H1 (cell line): ENCODE results near the gene URM1. TPM values are rescaled to one million over a fixed set of nuclear protein-coding genes. Genes with fewer than 3 reads are reported as not detected.
A peak's percentile ranks its signal among the peaks of the same experiment; 100 is the strongest.

Source experiments
- CTCF ChIA-PET: fragments of 300-600 bp; sonication (Branson Sonifier 250); formaldehyde crosslinking; loops from one replicate; lab custom pipeline; 2021; ENCODE audit not compliant: partially characterized antibody; lab: Charles Lee
- POLR2A ChIA-PET: fragments of 300-600 bp; sonication (Branson Sonifier 250); formaldehyde crosslinking; loops from one replicate; lab custom pipeline; 2021; ENCODE audit warnings: inconsistent platforms; ENCODE audit not compliant: partially characterized antibody; lab: Charles Lee
- DNase-seq, 2 experiments: peaks; one replicate each; pipeline versions ENCODE4 v3.0.0 to v3.0.0-alpha.2; 2010 to 2022; ENCODE audit warnings: low spot score in 2 of 2, low read depth in 1 of 2, mixed read lengths in 1 of 2
- FAIRE-seq: peaks from 2 replicates; lab custom pipeline; 2011; peaks lifted over from hg19 to GRCh38; lab: Jason Lieb, UNC
- H2AFZ ChIP-seq: 2 replicates; pipeline ENCODE4 v1.8.1; 2012; ENCODE audit warnings: low read length, inconsistent platforms
- H2AK5ac ChIP-seq: 2 replicates; pipeline ENCODE4 v1.6.1; 2013; ENCODE audit warnings: low read depth, low read length
- H2BK120ac ChIP-seq: replicated peaks from 2 replicates; pipeline ENCODE3; 2013; ENCODE audit warnings: low read depth, low read length, inconsistent platforms
- H2BK12ac ChIP-seq: 2 replicates; pipeline ENCODE4 v1.6.1; 2013; ENCODE audit warnings: low read depth, low read length
- H2BK15ac ChIP-seq: 2 replicates; pipeline ENCODE4 v1.6.1; 2013; ENCODE audit warnings: low read length
- H2BK20ac ChIP-seq: 2 replicates; pipeline ENCODE4 v1.6.1; 2013; ENCODE audit warnings: low read length
- H2BK5ac ChIP-seq: 2 replicates; pipeline ENCODE4 v1.6.1; 2013; ENCODE audit warnings: low read depth, low read length
- H3K14ac ChIP-seq: 2 replicates; pipeline ENCODE4 v1.6.1; 2013; ENCODE audit warnings: inconsistent platforms; ENCODE audit not compliant: insufficient read length
- H3K18ac ChIP-seq: 2 replicates; pipeline ENCODE4 v1.6.1; 2013; ENCODE audit warnings: low read length; ENCODE audit errors: extremely low read depth
- H3K23ac ChIP-seq: 2 replicates; pipeline ENCODE4 v1.6.1; 2013; ENCODE audit warnings: inconsistent platforms; ENCODE audit not compliant: insufficient read length
- H3K23me2 ChIP-seq: 2 replicates; pipeline ENCODE4 v1.6.1; 2013; ENCODE audit warnings: low read depth, low read length
- H3K27ac ChIP-seq: 2 replicates; pipeline ENCODE4 v1.6.1; 2011; ENCODE audit warnings: low read depth, low read length, inconsistent platforms
- H3K27me3 ChIP-seq, 4 experiments: replicated peaks in 1 of 4; 1 replicate in 1 of 4; 2 replicates in 3 of 4; pipeline versions ENCODE4 v1.6.1 to v1.8.1; 2011 to 2013; ENCODE audit warnings: low read length in 3 of 4, mild to moderate bottlenecking in 3 of 4, inconsistent platforms in 2 of 4, mixed read lengths in 2 of 4, moderate library complexity in 1 of 4; ENCODE audit not compliant: control insufficient read depth in 3 of 4, insufficient read depth in 3 of 4; ENCODE audit errors: extremely low read depth in 1 of 4
- H3K36me3 ChIP-seq, 4 experiments: 2 replicates each; pipeline versions ENCODE4 v1.6.1 to v1.8.1; 2011 to 2013; ENCODE audit warnings: mild to moderate bottlenecking in 4 of 4, low read length in 3 of 4, moderate library complexity in 2 of 4, control low read depth in 1 of 4, inconsistent platforms in 1 of 4; ENCODE audit not compliant: insufficient read depth in 4 of 4, control insufficient read depth in 2 of 4
- H3K4ac ChIP-seq: replicated peaks from 2 replicates; pipeline ENCODE3; 2013; ENCODE audit warnings: low read length, low read depth, mixed read lengths, inconsistent platforms; ENCODE audit not compliant: insufficient read length
- H3K4me1 ChIP-seq, 4 experiments: replicated peaks in 1 of 4; 1 replicate in 1 of 4; 2 replicates in 3 of 4; pipeline versions ENCODE4 v1.6.1 to v1.8.1; 2011 to 2013; ENCODE audit warnings: low read length in 3 of 4, inconsistent platforms in 2 of 4, mixed read lengths in 1 of 4; ENCODE audit not compliant: insufficient read depth in 4 of 4, control insufficient read depth in 3 of 4
- H3K4me2 ChIP-seq, 2 experiments: 2 replicates each; pipeline versions ENCODE4 v1.6.1 to v1.8.1; 2011 to 2013; ENCODE audit warnings: low read depth in 2 of 2, low read length in 2 of 2, control low read depth in 1 of 2, inconsistent platforms in 1 of 2, mild to moderate bottlenecking in 1 of 2; ENCODE audit not compliant: insufficient read depth in 1 of 2
- H3K4me3 ChIP-seq, 4 experiments: fragments of 200-600, 300-600 bp in 1 of 4; sonication (generic), shearing (Covaris generic), sonication (Bioruptor Twin) in 1 of 4; 2 replicates each; pipeline versions ENCODE4 v1.5.1 to v1.8.1; 2011 to 2016; ENCODE audit warnings: low read length in 4 of 4, low read depth in 3 of 4, control low read depth in 2 of 4, inconsistent platforms in 2 of 4, mild to moderate bottlenecking in 2 of 4, mixed read lengths in 1 of 4, moderate library complexity in 1 of 4; ENCODE audit not compliant: insufficient read depth in 2 of 4; ENCODE audit errors: extremely low read depth in 1 of 4
- H3K56ac ChIP-seq: replicated peaks from 2 replicates; pipeline ENCODE3; 2013; ENCODE audit warnings: low read depth, mild to moderate bottlenecking, mixed read lengths, low read length, inconsistent platforms; ENCODE audit not compliant: insufficient read length
- H3K79me1 ChIP-seq: 2 replicates; pipeline ENCODE4 v1.6.1; 2013; ENCODE audit warnings: low read depth, low read length, control low read depth
- H3K79me2 ChIP-seq, 2 experiments: 2 replicates each; pipeline versions ENCODE4 v1.6.1 to v1.8.1; 2012 to 2013; ENCODE audit warnings: low read length in 2 of 2, mild to moderate bottlenecking in 2 of 2, inconsistent platforms in 1 of 2; ENCODE audit not compliant: insufficient read depth in 2 of 2, control insufficient read depth in 1 of 2
- H3K9ac ChIP-seq, 4 experiments: replicated peaks in 1 of 4; 1 replicate in 1 of 4; 2 replicates in 3 of 4; pipeline versions ENCODE4 v1.6.1 to v1.8.1; 2011 to 2013; ENCODE audit warnings: low read depth in 3 of 4, low read length in 3 of 4, control low read depth in 2 of 4, mild to moderate bottlenecking in 2 of 4, moderate library complexity in 2 of 4, inconsistent platforms in 1 of 4; ENCODE audit errors: extremely low read depth in 1 of 4
- H3K9me3 ChIP-seq, 2 experiments: 2 replicates each; pipeline versions ENCODE4 v1.6.1 to v1.8.1; 2012 to 2013; ENCODE audit warnings: mild to moderate bottlenecking in 2 of 2, moderate library complexity in 2 of 2, control low read depth in 1 of 2, inconsistent platforms in 1 of 2, low read depth in 1 of 2, low read length in 1 of 2, mixed read lengths in 1 of 2; ENCODE audit not compliant: insufficient read depth in 2 of 2
- H4K20me1 ChIP-seq, 2 experiments: replicated peaks in 1 of 2; 2 replicates each; pipeline versions ENCODE3 to v1.8.1; 2011 to 2013; ENCODE audit warnings: inconsistent platforms in 2 of 2, low read length in 2 of 2, mild to moderate bottlenecking in 1 of 2; ENCODE audit not compliant: insufficient read depth in 2 of 2, control insufficient read depth in 1 of 2
- H4K5ac ChIP-seq: 2 replicates; pipeline ENCODE4 v1.6.1; 2013; ENCODE audit warnings: low read length, low read depth, mixed read lengths, inconsistent platforms; ENCODE audit not compliant: insufficient read length
- H4K8ac ChIP-seq: 2 replicates; pipeline ENCODE4 v1.8.0; 2013; ENCODE audit warnings: mild to moderate bottlenecking, moderate library complexity, low read length, inconsistent platforms; ENCODE audit not compliant: insufficient read depth; ENCODE audit errors: extremely low read depth
- H4K91ac ChIP-seq: replicated peaks from 2 replicates; pipeline ENCODE3; 2013; ENCODE audit warnings: low read length, mixed read lengths, inconsistent platforms; ENCODE audit not compliant: insufficient read length
- HDAC6 ChIP-seq: IDR thresholded peaks from one replicate; pipeline ENCODE4 v1.7.1; 2012; ENCODE audit warnings: low read depth, mild to moderate bottlenecking, inconsistent platforms, low read length, moderate library complexity
- KDM1A ChIP-seq: fragments of 200-600, 300-600 bp; sonication (generic); IDR thresholded peaks from 2 replicates; pipeline ENCODE4 v1.7.1; 2016; ENCODE audit warnings: mild to moderate bottlenecking, low read length, borderline replicate concordance
- TEAD4 ChIP-seq: IDR thresholded peaks from 2 replicates; pipeline ENCODE4 v1.6.1; 2012; ENCODE audit warnings: low read depth, low read length, inconsistent platforms, mixed read lengths
- WGBS, 2 experiments: shearing (Covaris generic) in 1 of 2; methylation state at CpG; one replicate each; pipeline versions ENCODE4 v1.1.6 to v1.1.7; 2013 to 2015; ENCODE audit warnings: low lambda C conversion rate in 2 of 2, mixed read lengths in 2 of 2, inconsistent platforms in 1 of 2, low coverage in 1 of 2, missing lambda C conversion rate in 1 of 2; ENCODE audit not compliant: insufficient replicate concordance in 2 of 2, insufficient coverage in 1 of 2, insufficient read length in 1 of 2; ENCODE audit errors: extremely low coverage in 1 of 2, missing lambda C conversion rate in 1 of 2; 5-methylcytosine and 5-hydroxymethylcytosine counted together
- polyA plus RNA-seq, 7 experiments: library from polyadenylated mRNA; depleted of rRNA in 3 of 7; stranded (reverse) in 5 of 7; unstranded in 2 of 7; fragments of >200 nt in 5 of 7; fragments of 200-250 nt in 2 of 7; gene quantifications; 1 replicate in 5 of 7; 2 replicates in 1 of 7; 4 replicates in 1 of 7; pipeline versions ENCODE4 v1.2.1 to v1.2.3, GENCODE V29; 2011 to 2013; ENCODE audit warnings: missing spikeins in 2 of 7, mixed read lengths in 2 of 7
- total RNA-seq: library from RNA; stranded (reverse); fragmentation: NEBNext Ultra II Directional; extraction: Animal tissue kit (Norgen Biotek cat#: 25700); gene quantifications from 2 replicates; pipeline ENCODE4 v1.2.1, GENCODE V29; 2021

URM1 gene
- total and polyA plus RNA-seq, 2 of the 8 experiments (the other 6 are each of a cell fraction or from before 2014, with no cell fraction given) = 58.3 to 62.3 TPM

DNA sequence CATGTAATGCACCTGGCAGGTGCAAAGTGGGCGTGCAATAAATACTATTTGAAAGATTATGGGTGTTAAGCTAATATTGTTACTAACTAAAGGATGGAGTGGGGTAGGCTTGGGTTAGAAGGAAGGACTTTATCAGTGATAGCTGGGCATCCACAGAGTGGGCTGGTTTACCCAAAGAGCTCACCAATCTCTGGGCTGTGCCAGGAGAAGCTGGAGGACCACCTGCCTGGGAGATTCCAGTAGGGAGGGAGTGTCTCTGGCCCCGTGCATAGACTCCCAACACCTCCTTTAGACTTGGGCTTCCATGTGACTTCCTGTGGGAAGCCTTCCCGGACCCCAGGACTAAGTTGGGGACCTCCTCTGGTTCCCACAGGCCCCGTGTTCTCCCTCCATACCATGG lies 5.6 kb upstream of the URM1 start:
- H4K20me1 ChIP-seq = peaks cover 4 to 9% of the 10 kb centered on the region in 2 experiments
- H3K23me2 ChIP-seq = peaks cover 5% of the 10 kb centered on the region; the same call in 1 of the 2 replicates
- H3K27ac ChIP-seq = no peak overlapping the region
- no peaks in the 10 kb centered on the region for H3K9me3 ChIP-seq
- no peak overlapping the region for H2AFZ ChIP-seq
- no peak overlapping the region for H3K9ac ChIP-seq
- peak overlapping the region; percentile 97 for H3K18ac ChIP-seq
- H3K14ac ChIP-seq = no peak overlapping the region
- DNase-seq = no peak
- H2BK5ac ChIP-seq = peak overlapping the region; percentile 97; the same call in 1 of the 2 replicates
- H3K4me1 ChIP-seq = peaks cover 5 to 20% (median 11%) of the 10 kb centered on the region in 4 experiments
- no peak overlapping the region for H3K56ac ChIP-seq
- H4K8ac ChIP-seq = no peak overlapping the region
- no peaks in the 10 kb centered on the region for H3K36me3 ChIP-seq
- H3K79me2 ChIP-seq = no peaks in the 10 kb centered on the region
- ChIA-PET CTCF (interaction anchor here (1.2 to 25.1 kb wide), 5 partner anchors 11 to 103 kb away, joined by 5 to 544 read pairs (median 127); no protein-coding TSS in a partner anchor), POLR2A (interaction anchor here (0.5 to 6.3 kb wide), 9 partner anchors 18 to 201 kb away, joined by 3 to 92 read pairs (median 5); partner anchors contain the start of genes GOLGA2 and SWI5)
- no peak overlapping the region for H4K5ac ChIP-seq
- peak overlapping the region; percentile 63 for H4K91ac ChIP-seq
- H3K27me3 ChIP-seq = peaks cover 24 to 68% (median 47%) of the 10 kb centered on the region in 4 experiments
- no peak overlapping the region for H3K23ac ChIP-seq
- H2AK5ac ChIP-seq = peak overlapping the region; percentile 90; the same call in 1 of the 2 replicates
- peak overlapping the region; percentile 40; the same call in 1 of the 2 replicates for H2BK20ac ChIP-seq
- FAIRE-seq = no peak
- H3K4me2 ChIP-seq = peak overlapping the region; percentile 54 to 68
- H3K4me3 ChIP-seq = peak overlapping the region in 3 of 4 experiments; percentile 6 to 48 (median 26); a peak in 5 of 8 replicates
- peak overlapping the region; percentile 92; the same call in 1 of the 2 replicates for H2BK12ac ChIP-seq
- no peaks in the 10 kb centered on the region for H3K79me1 ChIP-seq
- peak overlapping the region; percentile 2 for H3K4ac ChIP-seq
- H2BK15ac ChIP-seq = no peak overlapping the region
- WGBS, 2 experiments = 34% methylated on average over 4 of the region's 4 CpGs; no CpG with 5 or more reads in 1 of the 2 experiments
- H2BK120ac ChIP-seq = no peak overlapping the region
- no peak for TF ChIP-seq KDM1A
- TF ChIP-seq HDAC6 = no peak
- TF ChIP-seq TEAD4 = no peak
